Nephron progenitor cell (in vitro differentiated cells): ENCODE data around the gene ACACA.

Source experiments
- DNase-seq: peaks from one replicate; pipeline ENCODE4 v3.0.0; 2021
- H3K27ac Mint-ChIP-seq: 2 replicates; pipeline ENCODE4 v1.8.0; 2021; ENCODE audit warnings: mild to moderate bottlenecking, moderate library complexity, mixed read lengths
- H3K27me3 Mint-ChIP-seq: 2 replicates; pipeline ENCODE4 v1.8.0; 2021; ENCODE audit warnings: mild to moderate bottlenecking, low read depth, mixed read lengths; ENCODE audit not compliant: poor library complexity
- H3K36me3 Mint-ChIP-seq: 2 replicates; pipeline ENCODE4 v1.8.0; 2021; ENCODE audit warnings: low read depth, mixed read lengths
- H3K4me1 Mint-ChIP-seq: 2 replicates; pipeline ENCODE4 v1.8.0; 2021; ENCODE audit warnings: mixed read lengths
- H3K4me3 Mint-ChIP-seq: 2 replicates; pipeline ENCODE4 v1.8.0; 2021; ENCODE audit warnings: mild to moderate bottlenecking, moderate library complexity, mixed read lengths
- H3K9me3 Mint-ChIP-seq: 2 replicates; pipeline ENCODE4 v1.8.0; 2021; ENCODE audit warnings: mild to moderate bottlenecking, moderate library complexity, mixed read lengths
- CTCF ChIP-seq: fragments of 200-600 bp; sonication (generic); IDR thresholded peaks from 2 replicates; pipeline ENCODE4 v1.5.0; 2021; ENCODE audit warnings: antibody characterized with exemption

Gene ACACA

GRCh38 chr17:37342589-37342988, 64.0 kb downstream of the ACACA start:
- peaks cover 4% of the 10 kb centered on the region for H3K27me3 Mint-ChIP-seq
- DNase-seq = no peak
- peaks cover 27% of the 10 kb centered on the region for H3K9me3 Mint-ChIP-seq
- H3K27ac Mint-ChIP-seq = no peak overlapping the region
- H3K4me3 Mint-ChIP-seq = no peak overlapping the region
- peaks cover 10% of the 10 kb centered on the region for H3K4me1 Mint-ChIP-seq
- H3K36me3 Mint-ChIP-seq = peaks cover 71% of the 10 kb centered on the region
- TF ChIP-seq CTCF = no peak

- H3K9me3 Mint-ChIP-seq = peaks cover 10% of the 10 kb centered on the region
- H3K27me3 Mint-ChIP-seq = peaks cover 4% of the 10 kb centered on the region
- no peak for DNase-seq
- peaks cover 65% of the 10 kb centered on the region for H3K36me3 Mint-ChIP-seq
- no peak overlapping the region for H3K4me3 Mint-ChIP-seq
- no peak overlapping the region for H3K27ac Mint-ChIP-seq
- H3K4me1 Mint-ChIP-seq = peaks cover 10% of the 10 kb centered on the region
- no peak for TF ChIP-seq CTCF
Measured at GRCh38 chr17:37340804-37341203, 65.8 kb downstream of the ACACA start.

GRCh38 chr17:37339321-37339720, 67.3 kb downstream of the ACACA start:
- TF ChIP-seq CTCF = no peak
- Mint-ChIP-seq H3K27ac (peak overlapping the region; percentile 87), H3K27me3 (peaks cover 4% of the 10 kb centered on the region), H3K4me1 (peaks cover 10% of the 10 kb centered on the region), H3K4me3 (no peak overlapping the region), H3K36me3 (peaks cover 63% of the 10 kb centered on the region), H3K9me3 (no peaks in the 10 kb centered on the region)
- no peak for DNase-seq

GRCh38 chr17:37338847-37339246, 67.8 kb downstream of the ACACA start:
- H3K27ac Mint-ChIP-seq = peak overlapping the region; percentile 87
- peaks cover 10% of the 10 kb centered on the region for H3K4me1 Mint-ChIP-seq
- TF ChIP-seq CTCF = no peak
- peaks cover 4% of the 10 kb centered on the region for H3K27me3 Mint-ChIP-seq
- no peak for DNase-seq
- H3K36me3 Mint-ChIP-seq = peaks cover 59% of the 10 kb centered on the region
- H3K4me3 Mint-ChIP-seq = no peak overlapping the region
- H3K9me3 Mint-ChIP-seq = no peaks in the 10 kb centered on the region

- H3K9me3 Mint-ChIP-seq = no peaks in the 10 kb centered on the region
- H3K36me3 Mint-ChIP-seq = peaks cover 60% of the 10 kb centered on the region
- no peaks in the 10 kb centered on the region for H3K27me3 Mint-ChIP-seq
- DNase-seq = no peak
- peak overlapping the region; percentile 52 for H3K27ac Mint-ChIP-seq
- TF ChIP-seq CTCF = no peak
- H3K4me3 Mint-ChIP-seq = no peak overlapping the region
- H3K4me1 Mint-ChIP-seq = no peaks in the 10 kb centered on the region
Measured at GRCh38 chr17:37327341-37328090, 79.1 kb downstream of the ACACA start.
